Stimulated activated CD4-positive, alpha-beta T cell treated with anti-CD3 and anti-CD28 coated beads, Interleukin-4, amount 100 ng/mL, for 48 hours (primary cell): Measurements from ENCODE around the gene PRKG1.

ENCODE experiments used
- DNase-seq, 2 donors: peaks; one replicate each; pipeline ENCODE4 v3.0.0-alpha.2; 2020; ENCODE audit warnings: low read depth in 2 of 2

The PRKG1 gene

DNA sequence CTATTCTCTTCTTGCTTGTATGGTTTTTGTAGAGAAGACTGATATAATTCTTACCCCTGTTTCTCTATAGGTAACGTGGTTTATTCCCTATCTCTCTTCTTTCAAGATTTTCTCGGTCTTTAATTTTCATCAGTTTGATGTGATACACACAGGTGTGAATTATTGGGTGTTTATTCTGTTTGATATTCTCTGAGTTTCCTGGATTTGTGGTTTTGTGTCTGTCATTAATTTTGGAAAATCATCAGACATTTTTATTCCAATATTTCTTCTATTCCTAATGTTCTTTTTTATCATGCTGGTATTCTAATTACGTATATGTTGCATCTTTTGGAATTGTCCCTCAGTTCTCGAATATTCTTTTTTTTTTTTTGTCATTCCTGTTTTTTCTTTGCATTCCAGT is 850.1 kb downstream of the PRKG1 start:
- no peak for DNase-seq

DNA sequence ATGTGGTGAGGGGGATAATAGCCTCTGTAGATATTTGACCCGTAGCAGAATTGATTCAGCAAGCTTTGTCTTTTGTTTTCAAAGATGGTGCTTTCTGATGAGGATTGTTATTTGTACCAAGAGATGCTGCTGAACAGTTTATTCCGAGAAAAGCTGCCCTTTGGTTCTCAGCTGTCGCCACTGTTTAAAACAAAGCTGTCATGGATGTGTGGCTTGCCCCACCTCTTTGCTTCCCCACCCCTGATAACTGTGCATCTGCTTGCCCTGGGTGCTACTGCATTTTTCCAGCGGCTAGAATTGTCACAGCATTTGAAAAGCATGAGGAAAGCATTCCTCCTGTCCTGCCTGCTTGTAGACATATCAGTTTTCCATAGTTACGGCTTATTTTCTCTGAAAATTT is 852.0 kb downstream of the PRKG1 start:
- DNase-seq, result no peak

DNA sequence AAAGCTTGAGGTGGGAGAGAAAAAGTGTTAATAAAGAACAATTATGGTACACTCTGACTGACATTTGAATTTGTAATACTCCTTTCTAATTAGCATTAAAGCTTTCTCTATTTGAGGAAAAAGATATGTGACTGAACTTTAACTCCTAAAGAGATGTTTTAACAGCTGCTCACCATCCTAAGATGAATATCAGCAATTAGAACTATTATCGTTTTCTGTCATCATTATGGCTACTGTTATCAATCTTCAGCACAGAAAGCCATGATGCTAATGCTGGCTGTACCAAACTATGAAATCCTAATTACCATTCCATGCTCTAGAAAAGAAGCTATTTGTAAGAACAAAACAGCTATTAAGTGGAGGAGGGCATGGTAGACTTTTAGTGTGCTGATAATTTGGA is 853.9 kb downstream of the PRKG1 start:
- no peak for DNase-seq

DNA sequence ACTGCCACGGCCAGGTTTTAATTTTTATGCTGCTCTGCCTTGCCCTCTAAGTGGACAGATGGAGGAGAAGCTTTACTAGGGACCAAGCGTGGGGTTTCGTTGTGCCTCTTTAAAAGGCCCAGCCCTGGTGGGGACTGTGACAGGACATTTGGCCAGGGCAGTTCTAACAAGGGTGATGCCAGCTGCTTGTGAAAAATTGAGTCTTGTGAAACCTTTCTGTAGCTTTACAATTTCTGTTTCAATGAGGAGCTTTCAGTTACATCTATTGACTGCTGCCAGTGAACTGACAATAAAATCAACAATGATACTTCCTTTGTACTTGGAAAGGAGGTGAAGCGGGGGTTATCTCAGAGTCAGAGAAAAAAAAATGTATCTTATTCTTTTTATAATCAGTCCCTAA is 858.2 kb downstream of the PRKG1 start:
- DNase-seq, result no peak

DNA sequence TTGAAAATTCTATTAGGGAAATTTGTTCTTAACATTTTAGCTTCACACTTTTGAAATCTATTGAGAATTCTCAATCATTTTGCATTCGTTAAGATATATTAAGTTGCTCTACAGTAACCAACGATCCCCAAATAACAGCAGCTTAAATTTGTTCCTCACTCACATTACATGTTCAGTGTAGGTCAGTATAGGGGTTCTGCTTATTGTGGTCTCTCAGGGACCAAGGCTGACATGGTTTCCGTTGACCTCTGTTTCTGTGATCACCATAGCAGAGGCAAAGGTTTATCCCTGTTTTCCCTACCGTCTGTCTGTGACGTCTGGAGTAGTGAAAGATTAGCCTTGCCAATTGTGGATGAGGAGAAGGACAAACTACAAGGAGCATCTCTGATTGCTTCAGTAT is 860.1 kb downstream of the PRKG1 start:
- no peak for DNase-seq

DNA sequence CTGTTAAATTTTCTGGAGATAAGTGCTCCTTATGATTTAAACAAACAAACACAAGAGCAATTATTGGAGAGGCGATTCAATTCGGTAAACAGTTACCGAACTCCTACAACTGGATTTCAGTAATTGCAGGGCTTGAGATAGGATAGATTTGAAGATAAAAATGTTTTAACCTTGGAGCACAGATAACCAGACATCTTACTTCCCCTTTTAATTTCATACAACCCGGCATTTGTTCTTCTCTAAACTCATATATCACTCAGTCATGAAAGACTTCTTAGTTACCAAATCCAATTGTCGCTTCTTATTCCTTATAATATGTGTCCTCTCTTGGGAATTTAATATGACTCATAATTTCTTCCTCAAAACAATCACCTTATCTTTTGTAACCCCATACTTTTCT is 861.1 kb downstream of the PRKG1 start:
- DNase-seq, result no peak

DNA sequence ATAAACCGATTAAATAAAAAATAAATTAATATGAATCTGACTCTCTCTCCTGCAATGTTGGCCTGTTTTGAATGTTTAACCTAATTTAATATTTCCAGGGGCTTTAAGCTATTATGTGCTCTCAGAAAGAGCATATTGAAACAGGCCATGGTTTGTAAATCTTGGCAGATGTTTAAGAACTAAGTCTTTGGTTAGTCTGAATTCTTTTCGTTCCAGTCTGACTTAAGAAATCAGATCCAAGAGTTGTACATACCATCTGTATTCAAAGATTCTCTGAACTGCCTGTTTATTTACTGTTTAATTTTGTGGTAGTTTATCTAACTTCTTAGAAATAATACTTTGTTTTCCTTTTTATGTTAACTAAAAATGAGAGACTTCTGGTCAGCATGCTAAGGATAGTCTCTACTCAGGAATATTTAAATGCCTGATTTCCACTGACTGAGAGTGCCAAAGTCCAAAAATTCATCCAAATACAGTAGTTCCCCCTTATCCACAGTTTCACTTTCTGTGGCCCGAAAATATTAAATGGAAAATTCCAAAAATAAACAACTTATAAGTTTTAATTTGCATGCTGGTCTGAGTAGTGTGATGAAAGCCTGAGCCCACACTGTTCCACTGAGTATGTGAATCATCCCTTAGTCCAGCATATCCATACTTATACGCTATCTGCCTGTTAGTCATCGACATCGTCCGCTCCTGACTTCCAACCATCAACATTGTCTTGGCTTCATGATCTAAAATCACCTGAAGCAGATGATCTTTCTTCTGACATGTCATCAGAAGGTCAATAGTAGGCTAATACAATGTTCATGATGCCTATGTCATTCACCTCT is 863.2 kb downstream of the PRKG1 start:
- DNase-seq, result no peak

DNA sequence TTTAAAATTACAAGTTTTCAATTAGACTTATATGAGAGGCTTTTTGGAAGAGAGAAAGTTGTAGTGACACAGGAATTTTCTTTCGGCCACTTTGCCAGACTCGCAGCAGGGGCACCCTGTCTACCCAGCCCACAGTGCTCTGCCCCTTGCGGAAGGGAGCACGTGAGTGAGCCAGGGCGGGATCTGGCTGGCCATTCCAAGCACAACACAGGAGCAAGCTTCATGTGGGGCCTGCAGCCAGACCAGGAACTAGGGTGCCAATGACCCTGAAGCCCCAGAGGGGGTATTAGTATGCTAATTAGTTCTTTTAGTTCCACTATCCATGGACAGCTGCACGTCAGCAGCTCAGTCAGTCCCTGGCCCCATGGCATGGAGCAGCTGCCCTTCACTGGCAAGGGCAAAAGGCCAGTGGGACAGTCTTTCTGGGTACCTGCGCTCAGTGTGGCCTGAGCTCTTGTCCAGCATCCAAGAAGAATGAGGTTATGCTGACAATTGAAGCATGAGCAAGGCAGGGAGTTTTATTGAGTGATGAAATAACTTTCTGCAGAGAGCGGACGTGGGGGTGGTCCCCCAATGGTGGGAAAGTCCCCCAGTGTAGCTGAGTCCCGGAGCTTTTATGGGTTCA is 876.2 kb downstream of the PRKG1 start:
- DNase-seq, result no peak

DNA sequence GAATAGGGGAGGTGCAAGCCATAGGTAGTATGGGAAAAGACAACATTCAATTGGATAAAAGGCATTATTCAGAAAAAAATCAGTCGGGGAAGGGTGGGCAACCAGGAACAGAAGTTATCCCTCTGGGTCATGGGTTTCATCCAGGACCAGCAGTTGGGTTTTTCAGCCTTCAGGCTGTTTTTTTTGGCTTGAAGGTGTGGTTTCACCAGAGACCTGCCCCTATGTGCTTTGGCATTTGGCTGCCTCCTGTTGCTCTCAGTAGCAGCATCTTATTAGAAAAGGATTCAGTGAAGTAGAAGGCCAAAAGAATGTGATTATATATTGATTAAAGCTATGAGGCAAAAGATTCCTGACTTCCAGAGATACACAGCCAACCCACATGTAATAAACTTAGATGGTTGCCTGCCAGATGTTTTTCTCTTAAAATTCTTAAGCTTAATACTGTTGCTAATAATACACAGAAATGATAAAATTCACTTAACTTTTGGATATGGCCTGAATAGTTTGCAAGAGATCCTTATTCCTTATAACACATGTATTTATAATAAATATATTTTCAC is 876.8 kb downstream of the PRKG1 start:
- no peak for DNase-seq

DNA sequence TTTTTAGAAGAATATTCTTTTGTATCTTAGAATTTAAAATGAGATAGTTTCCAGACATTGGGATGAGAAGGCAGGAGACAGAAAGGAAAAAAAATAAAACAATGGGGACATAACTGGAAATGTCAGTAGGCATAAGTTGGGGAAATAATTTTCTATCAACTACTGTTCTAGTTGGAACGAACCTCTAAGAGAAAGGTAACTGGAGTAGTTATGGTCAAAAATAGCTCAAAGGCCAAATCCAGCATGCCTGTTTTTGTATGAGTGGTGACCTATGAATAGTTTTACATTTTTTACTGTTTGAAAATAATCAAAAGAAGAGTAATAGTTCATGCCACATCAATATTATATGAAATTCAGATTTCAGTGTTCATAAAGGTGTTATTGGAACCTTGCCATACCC is 877.3 kb downstream of the PRKG1 start:
- DNase-seq, result no peak

DNA sequence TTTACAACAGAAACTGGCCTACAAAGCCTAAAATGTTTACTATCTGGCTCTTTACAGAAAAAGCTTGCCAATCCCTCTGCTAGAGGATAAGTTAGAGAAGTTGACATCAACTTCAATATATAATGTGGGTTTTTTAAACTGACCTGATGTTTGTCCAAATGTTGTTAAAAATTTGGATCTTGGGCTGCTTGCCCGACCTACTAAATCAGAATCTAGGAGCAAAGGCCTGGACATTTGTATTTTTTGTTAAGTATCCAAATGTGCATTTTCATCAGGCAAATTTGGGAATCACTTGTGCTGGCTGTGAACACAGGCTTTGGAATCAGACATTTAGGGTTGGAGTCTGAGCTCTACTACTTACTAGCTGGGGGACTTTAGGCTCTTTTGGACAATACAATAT is 877.8 kb downstream of the PRKG1 start:
- DNase-seq, result no peak

DNA sequence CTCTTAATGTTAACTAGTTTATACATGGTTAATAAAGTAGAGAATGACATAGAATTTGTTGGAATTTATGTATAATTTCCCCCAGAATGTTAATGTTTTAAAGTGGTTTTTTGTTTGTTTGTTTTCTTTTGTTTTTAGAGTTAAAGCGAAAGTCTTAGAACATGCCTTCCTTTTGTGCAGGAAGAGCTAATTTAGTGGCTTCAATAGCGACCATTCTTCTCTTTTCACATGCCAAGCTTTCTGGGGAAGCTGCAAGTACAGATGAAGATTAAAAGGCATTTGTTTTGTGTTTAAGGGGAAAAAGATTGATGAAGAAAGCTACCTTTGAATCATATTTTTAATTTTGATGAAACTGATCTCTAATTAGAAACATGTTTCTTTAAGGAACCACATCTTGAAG is 881.4 kb downstream of the PRKG1 start:
- DNase-seq, result no peak

DNA sequence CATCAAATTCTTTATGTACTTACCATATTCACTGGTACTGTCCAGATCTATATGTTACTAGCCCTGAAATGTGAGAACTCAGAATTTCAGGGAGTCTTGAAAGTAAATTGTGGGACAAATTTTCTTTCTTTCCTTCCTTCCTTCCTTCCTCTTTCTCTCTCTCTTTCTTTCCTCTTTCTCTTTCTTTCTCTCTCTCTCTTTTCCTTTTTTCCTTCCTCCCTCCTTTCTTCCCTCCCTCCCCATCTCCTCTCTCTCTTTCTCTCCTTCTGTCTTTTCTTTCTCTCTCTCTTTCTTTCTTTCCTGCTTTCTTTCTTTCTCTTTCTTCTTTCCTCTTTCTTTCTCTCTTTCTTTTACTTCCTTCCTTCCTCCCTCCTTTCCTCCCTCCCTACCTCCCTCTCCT is 882.5 kb downstream of the PRKG1 start:
- no peak for DNase-seq

DNA sequence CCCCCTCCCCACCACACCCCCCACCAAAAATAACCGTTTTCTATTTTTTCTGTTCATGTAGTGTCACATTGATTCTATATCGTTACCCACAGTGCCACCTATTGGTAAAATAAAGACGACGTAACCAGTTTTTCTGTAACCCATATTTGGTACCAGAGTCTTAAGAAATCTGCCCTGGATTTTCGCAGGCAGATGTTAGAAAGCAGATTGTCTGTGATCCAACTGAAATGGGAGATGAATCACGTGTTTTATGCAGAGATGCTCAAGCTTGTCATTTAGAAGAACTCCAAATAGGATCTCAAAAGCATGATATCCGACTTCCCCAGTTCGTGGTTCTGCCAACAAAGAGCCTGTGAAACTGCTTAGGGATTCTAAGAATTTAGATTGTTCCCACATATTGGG is 886.2 kb downstream of the PRKG1 start:
- no peak for DNase-seq

DNA sequence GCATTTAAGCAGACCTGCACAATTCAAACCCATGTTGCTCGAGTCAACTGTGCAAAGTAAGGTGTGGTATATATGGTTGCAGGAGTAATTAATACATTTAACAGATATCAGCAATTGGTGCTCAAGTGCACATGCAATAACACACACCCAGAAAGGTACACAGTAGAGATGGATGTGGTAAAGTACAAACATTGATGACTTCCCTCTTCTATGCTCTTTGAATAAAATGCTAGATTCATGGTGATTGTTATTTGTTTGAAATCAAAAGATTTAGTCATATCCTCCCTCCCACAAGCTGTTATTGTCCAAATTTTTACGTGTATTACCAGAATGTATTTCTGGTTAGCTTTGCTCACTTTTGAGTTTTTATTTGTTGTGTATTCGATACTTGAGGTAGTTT is 887.1 kb downstream of the PRKG1 start:
- DNase-seq, result no peak

DNA sequence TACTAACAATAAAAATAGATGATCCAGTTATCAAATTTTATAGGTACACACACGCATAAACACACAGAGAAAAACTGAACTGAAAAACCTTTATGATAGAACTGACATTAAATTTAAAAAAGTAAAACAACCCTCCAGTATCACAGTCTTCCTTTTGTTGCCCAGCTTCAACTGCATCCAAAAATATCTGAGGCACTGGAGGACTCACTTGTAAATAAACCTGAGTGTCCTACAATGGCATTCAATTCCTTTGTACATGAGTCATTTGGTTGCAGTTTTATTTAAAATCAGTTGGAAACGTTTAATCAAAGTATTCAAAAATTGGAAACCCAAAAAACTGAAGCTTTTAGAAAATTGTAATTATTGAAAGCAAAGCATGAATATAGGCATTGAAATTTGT is 890.3 kb downstream of the PRKG1 start:
- no peak for DNase-seq

DNA sequence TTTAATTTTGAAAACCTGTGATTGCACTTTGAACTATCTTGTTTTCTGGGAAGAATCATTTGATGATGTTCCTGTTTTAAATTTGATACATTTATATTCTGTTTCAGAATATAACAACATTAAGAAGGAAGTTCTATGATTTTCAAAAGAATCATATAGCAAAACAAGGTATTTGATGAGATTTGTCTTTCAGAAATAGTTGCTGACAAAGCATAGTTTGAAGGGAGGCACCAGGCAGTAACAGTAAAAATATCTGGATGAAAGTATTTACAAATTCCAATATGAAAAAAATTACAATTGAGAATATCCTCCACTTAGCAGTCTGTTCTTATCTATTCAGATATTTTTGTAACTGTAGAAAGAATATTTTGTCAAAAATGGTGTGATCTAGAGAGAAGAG is 891.2 kb downstream of the PRKG1 start:
- DNase-seq, result no peak

DNA sequence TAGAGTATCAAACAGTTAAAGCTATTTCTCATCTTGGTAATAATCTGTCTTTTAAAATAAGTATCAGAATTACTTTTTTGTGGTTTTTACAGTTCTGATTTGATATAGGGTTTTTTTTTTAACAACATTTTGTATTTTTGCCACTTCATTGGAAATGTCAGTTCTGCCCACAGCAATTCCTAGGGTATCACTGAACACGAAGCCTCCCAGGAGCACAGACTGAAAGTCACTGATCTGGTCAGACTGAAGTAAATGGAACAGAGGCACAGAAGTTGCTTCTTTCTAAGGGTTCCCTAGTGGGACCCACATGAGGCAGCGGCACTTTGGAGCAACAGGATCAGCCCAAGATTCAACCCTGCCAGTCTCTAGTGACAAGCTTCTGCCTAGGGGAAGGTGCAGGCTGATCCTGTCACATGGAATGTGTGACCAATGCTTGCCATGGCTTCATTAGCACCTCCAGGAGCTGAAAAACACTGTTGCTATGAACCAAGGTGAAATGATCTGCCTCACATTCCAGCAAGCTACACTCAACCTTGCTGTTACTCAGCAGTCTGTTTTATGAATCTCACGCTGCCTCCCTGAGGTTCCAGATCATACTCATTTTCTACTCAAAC is 898.6 kb downstream of the PRKG1 start:
- DNase-seq, result no peak

DNA sequence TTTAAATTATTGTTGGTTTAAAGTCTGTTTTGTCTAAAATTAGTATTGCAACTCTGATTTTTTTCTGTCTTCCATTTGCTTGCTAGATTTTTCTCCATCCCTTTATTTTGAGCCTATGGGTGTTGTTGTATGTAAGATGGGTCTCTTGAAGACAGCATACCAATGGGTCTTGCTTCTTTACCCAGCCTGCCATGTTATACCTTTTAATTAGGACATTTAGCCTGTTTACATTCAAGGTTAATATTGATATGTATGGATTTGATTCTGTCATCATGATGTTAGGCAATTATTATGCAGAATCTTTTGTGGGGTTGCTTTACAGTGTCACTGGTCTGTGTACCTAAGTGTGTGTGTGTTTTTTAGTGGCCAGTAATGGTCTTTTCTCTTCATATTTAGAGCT is 906.5 kb downstream of the PRKG1 start:
- DNase-seq, result no peak

DNA sequence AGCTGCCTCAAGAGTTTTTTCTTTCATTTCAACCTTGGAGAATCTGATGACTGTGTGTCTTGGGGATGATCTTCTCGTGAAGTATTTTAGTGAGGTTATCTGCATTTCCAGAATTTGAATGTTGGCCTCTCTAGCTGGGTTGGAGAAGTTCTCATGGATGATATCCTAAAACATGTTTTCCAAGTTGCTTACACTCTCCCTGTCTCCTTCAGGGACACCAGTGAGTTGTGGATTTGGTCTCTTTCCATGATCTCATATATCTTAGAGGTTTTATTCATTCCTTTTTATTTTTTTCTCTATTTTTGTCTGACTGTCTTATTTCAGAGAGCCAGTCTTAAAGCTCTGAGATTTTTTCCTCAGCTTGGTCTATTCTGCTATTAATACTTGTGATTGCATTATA is 907.4 kb downstream of the PRKG1 start:
- DNase-seq, result no peak

DNA sequence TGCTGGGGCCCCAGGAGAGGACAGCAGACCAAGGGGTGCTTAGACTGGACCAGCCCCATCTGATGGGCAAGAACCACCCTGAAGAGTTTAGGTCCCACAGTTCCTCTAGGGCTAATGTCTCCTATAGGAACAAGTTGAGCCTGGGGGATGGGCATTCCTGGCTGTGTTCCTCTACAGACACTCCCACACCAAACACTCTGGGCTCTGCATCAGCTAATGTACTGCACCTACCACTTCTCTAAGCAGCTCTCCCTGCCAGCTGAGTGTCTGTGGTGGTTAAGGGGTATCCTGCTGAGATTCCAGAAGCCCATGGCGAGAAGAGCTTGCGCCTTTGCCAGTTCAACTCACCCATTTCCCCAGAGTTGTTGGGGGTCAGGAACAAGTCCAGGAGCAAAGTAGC is 909.2 kb downstream of the PRKG1 start:
- no peak for DNase-seq

DNA sequence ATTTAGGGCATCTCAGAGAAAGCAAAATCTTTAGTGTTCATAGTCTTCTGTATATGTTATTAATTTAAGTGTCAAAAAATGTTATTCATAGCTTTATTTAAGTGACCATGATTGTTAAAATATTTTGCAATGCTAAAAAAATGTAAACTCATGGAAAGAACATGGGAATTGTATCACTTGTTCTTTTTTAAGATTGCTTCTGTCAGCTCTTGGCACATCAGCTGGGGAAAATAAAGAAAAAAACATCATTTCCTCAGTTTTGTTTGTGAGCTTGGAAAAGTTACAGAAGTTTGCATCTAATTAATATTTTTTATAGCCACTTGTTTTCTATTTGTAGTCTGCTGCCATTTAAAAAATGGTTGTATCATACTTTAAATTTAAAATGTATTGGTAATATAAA is 911.0 kb downstream of the PRKG1 start:
- DNase-seq, result no peak

DNA sequence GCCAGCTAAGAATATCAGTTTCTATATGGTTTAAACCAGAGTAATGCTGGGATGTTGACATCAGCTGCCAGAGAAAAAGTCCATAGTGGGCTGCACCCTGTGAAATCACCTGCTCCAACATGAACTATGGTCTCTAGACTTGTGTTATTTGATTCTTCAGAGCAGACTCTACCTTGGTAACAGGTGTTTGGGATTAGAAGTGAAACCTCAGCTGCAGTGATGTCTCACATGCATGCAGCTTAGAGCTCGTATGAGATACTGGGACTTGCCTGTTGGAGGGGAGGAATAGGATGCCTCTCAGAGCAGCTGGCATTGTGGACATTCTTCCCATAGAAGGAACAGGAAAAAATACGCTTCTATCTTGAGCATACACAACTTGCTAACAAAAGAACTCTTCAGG is 912.2 kb downstream of the PRKG1 start:
- no peak for DNase-seq
